SW 1271 (cell line): ENCODE measurements around the gene EIF5AL1.
"Not testable (repeated sequence)": the region's sequence is repeated elsewhere in the genome, so short reads cannot be mapped to it uniquely, and the experiment has no call there.

ENCODE experiments used
- DNase-seq, 2 experiments: peaks; one replicate each; lab custom pipeline; 2025; lab: John Stamatoyannopoulos, UW

Gene EIF5AL1

GRCh38 chr10:79511891-79512583, at the start of gene EIF5AL1:
EIF5AL1 (plus strand) TSS chr10:79512533; CDS start chr10:79512650, 117 bp downstream.
- not testable (repeated sequence) for DNase-seq

- no peak for DNase-seq
Measured at GRCh38 chr10:79463578-79464496, 48.5 kb upstream of the EIF5AL1 start.

GRCh38 chr10:79465341-79465740, 47.0 kb upstream of the EIF5AL1 start:
- DNase-seq, result no peak

GRCh38 chr10:79468015-79468560, 44.2 kb upstream of the EIF5AL1 start:
- DNase-seq, result no peak

GRCh38 chr10:79468841-79469585, 43.3 kb upstream of the EIF5AL1 start:
- no peak for DNase-seq

- DNase-seq, result no peak
Measured at GRCh38 chr10:79470096-79470495, 42.2 kb upstream of the EIF5AL1 start.

- no peak for DNase-seq
Measured at GRCh38 chr10:79471776-79472175, 40.6 kb upstream of the EIF5AL1 start.

GRCh38 chr10:79472449-79472848, 39.9 kb upstream of the EIF5AL1 start:
- DNase-seq, result no peak

GRCh38 chr10:79472951-79473350, 39.4 kb upstream of the EIF5AL1 start:
- DNase-seq, result no peak

- DNase-seq, result no peak
Measured at GRCh38 chr10:79473496-79474095, 38.7 kb upstream of the EIF5AL1 start.

- no peak for DNase-seq
Measured at GRCh38 chr10:79475119-79475653, 37.1 kb upstream of the EIF5AL1 start.

GRCh38 chr10:79475877-79476276, 36.5 kb upstream of the EIF5AL1 start:
- no peak for DNase-seq

GRCh38 chr10:79476645-79477044, 35.7 kb upstream of the EIF5AL1 start:
- DNase-seq, result no peak

GRCh38 chr10:79477456-79477855, 34.9 kb upstream of the EIF5AL1 start:
- no peak for DNase-seq

- DNase-seq, result no peak
Measured at GRCh38 chr10:79479283-79479909, 32.9 kb upstream of the EIF5AL1 start.

- DNase-seq, result no peak
Measured at GRCh38 chr10:79482304-79482703, 30.0 kb upstream of the EIF5AL1 start.

GRCh38 chr10:79482741-79483140, 29.6 kb upstream of the EIF5AL1 start:
- no peak for DNase-seq

GRCh38 chr10:79483299-79483698, 29.0 kb upstream of the EIF5AL1 start:
- DNase-seq, result no peak

- DNase-seq, result no peak
Measured at GRCh38 chr10:79483948-79484347, 28.4 kb upstream of the EIF5AL1 start.

- DNase-seq, result no peak
Measured at GRCh38 chr10:79484476-79484875, 27.9 kb upstream of the EIF5AL1 start.
